ENCODE results near the gene RAB40C.

RAB40C gene

DNA sequence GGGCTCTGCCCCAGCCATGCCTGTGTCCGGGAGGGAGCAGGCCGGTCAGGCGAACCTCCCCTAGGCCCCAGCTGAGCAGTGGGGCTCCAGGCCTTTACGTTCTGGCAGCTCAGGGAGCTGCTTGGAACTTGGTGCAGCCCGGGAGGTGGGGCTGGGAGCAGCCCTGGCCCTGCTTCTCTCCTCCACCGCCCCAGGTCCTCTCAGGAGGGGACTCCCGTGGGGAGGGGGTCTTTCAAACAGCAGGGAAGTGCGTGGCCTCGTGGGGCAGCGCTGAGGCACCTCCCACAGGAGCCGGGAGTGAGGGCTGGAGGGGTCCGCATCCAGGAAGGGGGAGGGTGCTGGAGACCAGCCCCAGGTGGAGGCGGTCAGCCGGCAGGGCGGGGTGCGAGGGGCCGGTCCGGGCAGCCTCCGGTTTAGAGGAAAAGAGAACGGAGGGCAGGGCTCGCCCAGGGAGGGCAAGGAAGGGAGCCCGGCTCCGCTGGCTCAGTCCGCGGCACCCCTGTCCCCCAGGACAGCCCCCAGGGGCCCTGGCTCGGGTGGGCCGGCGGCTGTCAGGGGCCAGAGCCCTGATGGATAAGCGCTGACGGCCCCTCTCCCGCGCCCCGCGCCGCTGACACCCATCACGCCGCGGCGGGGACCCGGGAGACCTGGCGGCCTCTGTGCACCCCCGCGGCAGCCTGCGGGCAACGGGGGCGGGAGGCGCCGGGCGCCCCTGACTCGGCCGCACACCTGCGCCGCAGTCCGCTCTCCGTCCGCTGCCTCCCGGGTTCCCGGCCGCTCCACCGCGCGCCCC is 30.3 kb upstream of the RAB40C start:
- DNase-seq (ENCODE audit: low spot score): no peak

DNA sequence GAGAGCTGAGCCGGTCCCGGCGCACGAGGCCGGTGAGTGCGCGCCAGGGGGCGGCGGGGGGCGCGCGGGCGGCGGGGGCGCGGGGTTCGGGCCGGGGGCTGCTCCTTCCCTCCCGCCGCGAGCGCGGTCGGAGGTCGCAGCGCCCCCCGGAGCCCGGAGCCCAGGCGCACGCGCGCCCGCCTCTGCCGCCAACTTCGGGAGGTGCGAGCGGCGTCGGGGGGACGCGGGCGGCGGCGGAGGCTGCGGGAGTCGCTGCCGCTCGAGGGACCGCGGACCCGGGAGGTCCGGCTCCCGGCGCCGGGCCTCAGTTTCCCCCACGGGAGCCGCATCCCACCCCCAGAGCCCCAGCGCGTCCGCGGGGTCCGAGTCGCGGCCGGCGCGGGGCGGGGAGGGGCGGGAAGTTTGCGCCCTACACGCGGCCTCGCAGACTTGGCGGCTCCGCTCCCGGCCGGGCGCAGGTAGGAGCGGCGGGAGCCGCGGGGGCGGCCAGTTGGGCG is 29.6 kb upstream of the RAB40C start, which contains the start of gene PRR35:
PRR35 (plus strand) TSS at position 191 of the 497 bp plus-strand sequence. CDS start 2,901 bp downstream, outside the sequence.
- DNase-seq (ENCODE audit: low spot score): no peak

- DNase-seq (ENCODE audit: low spot score): no peak
These were observed 29.0 kb upstream of the RAB40C start for GRCh38 chr16:560701-561412.

GRCh38 chr16:561413-561794 is 28.5 kb upstream of the RAB40C start:
- DNase-seq (ENCODE audit: low spot score): no peak

DNA sequence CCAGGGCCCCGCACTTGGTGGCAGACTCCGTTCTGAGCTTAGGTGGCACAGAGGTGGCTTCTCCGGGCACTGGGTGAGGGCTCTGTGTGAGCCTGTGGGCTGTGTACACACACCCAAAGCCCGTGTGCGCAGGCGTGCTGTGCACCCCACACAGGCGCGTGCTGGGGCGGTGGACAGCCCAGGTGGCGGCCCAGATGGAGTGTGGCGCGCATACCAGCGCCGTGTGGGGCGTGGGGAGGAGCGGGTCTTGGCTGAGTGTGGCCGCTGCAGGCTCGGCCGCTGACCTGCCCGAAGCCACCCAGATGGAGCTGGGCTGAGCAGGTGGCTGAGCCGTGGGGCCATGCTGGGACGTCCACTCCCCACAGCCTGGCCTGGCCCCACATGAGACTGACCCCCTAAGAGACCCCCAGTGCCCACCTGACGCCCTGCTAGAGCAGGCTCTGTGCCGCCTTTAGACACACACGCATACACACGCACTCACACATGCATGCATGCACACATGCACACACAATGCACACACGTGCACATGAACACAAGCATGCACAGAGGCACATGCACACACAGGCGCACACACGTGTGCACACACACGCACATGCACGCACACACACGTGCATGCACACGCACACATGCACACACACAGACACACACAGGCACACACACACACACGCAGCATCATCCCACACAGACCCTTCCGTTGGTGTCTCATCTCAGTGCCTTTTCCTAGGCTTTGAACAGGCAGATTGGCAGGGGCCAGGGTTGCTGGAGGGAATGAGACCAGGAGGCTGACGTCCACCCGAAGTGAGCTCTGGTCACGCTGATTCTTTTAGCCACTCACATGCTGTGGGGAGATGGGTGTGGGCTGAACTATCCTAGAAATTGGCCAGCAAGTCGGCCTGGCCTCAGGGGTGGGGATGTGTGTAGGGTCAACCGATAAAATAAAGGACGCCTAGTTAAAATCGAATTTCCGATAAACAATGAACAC is 27.6 kb upstream of the RAB40C start:
- DNase-seq (ENCODE audit: low spot score): no peak

DNA sequence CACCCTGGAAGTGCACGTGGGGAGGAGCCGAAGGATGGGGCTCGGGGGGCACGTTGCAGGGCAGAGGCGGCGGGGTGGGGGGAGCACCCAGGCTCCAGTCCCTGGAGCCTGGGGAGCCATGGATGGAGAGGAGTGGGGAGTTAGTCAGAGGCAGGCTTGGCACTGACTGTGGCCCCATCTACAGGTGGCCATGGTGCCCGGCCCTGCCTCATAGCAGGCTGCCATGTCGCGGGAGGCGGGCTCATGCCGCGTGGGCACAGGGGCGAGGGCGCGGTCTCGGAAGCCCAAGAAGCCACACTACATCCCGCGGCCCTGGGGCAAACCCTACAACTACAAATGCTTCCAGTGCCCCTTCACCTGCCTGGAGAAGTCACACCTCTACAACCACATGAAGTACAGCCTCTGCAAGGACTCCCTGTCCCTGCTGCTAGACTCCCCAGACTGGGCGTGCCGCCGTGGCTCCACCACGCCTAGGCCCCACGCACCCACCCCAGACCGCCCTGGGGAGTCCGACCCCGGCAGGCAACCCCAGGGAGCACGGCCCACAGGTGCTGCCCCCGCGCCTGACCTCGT is 26.7 kb upstream of the RAB40C start:
- DNase-seq (ENCODE audit: low spot score): no peak

DNA sequence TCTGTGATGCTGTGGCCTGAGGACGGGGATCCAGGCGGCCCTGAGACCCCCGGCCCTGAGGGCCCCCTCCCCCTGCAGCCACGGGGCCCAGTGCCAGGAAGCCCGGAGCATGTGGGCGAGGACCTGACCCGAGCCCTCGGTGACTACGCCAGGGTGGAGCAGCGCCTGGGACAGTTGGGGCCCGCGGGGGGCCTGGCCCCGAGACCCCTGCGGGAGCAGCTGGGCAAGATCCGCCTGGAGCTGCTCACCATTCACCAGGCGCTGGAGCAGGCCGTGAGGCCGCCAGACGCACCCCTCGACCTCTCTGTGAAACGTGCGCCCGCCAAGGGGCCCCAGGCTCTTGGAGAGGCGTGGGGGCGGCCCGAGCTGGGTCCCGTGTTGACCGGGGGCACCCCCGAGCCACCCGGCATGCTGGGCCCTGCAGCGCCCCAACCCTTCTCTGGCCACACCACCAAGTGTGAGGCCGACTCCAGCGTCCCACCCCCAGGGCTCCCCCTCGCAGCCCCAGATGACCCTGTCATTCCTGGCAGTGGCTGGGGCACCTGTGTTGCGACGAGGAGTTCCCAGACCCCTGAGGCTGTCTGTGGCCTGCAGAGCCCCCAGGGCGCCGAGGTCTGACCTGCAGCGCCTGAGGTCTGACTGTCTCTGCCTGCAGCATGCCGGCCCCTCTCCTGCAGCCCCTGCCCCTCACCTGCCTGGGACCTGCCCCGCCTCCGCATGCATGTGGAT is 25.0 kb upstream of the RAB40C start:
- DNase-seq (ENCODE audit: low spot score): no peak

GRCh38 chr16:565419-566330 is 24.2 kb upstream of the RAB40C start:
- no peak for DNase-seq (ENCODE audit: low spot score)

GRCh38 chr16:566475-567372 is 23.1 kb upstream of the RAB40C start, which contains the start of gene NHLRC4:
Gene NHLRC4 (plus strand): TSS chr16:567005. CDS start chr16:568048, 1,043 bp downstream.
- peak; percentile 87 for DNase-seq (ENCODE audit: low spot score)

DNA sequence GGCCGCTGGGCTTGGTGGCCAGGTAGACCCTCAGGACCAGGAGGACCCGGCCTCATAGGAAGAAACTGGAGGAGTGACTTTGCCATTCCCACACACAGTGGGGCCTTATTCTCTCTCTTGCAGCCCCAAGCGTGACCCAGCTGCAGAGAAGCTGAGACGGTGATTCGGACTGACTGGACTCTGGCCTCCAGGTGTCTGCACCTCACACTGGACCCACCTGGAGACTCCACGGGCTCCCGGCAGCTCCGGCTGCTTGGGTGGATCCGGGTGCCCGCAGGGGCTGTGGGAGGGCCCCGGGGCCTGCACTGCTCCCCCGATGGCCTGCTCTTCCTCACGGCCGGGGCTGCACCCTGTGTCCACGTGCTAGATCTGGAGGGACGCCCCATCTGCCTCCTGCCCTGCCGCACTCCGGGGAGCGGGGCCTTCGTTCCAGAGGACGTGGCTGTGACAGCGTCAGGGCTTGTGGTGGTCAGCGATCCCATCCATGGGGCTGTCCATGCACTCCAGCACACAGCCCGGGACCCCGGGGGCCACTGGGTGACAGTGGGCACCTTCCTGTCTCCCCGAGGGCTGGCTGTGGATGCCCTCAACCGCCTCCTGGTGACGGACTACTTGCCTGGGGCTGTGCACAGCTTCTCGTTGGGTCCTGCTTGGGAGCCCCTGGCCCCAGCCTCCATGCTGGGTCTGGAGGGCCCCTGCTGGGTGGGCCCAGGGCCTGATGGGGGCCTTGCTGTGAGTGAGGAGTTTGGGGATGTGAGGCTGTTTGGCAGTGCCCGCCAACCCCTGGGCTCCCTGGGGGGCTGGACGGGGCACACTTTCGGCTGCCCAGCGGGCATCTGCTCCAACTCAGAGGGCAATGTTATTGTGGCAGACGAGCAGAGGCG is 22.3 kb upstream of the RAB40C start:
- DNase-seq (ENCODE audit: low spot score): no peak

GRCh38 chr16:568401-569258 is 21.2 kb upstream of the RAB40C start:
- no peak for DNase-seq (ENCODE audit: low spot score)

DNA sequence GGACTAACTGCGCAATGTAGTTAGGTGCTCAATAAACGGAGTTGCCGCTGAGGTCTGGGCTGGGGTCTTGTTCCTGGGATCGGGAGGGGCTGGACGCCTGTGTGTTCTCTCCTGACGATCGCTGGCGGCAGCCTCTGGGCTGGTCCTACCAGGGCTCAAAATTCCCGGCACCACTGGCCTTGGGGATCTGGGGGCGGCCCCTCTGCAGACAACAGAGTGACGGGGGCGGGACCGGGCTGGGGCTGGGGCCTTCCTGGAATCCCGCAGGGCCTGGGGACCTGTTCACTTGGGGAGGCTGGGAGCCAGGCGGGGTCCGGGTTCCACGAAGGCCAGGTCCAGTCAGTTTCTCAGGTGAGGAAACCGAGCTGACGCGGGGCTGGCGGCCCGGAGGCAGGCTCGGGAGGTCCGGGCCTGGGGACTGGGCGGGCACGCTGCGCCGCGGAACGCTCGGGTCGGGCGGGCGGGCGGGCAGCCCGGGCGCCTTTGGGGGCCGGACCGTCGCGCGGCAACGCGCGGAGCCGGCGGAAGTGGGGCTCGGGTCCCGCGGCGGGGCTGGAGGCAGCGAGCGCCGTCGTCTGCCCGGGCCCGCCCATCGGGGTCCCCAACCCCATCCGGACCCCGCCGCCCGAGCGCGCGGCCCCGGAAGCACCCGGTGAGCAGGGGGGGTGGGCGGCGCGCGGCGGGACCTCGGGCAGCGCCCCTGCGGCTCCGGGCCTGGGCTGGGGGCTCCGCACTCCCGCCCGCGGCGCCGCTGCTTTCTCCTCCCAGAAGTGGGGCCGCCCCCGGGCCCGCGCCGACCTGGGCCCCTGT is 20.2 kb upstream of the RAB40C start, which contains the start of gene PIGQ:
PIGQ (plus strand) TSS at position 524 of the 810 bp plus-strand sequence. CDS start 4,107 bp downstream, outside the sequence.
- peak; percentile 86 for DNase-seq (ENCODE audit: low spot score)

DNA sequence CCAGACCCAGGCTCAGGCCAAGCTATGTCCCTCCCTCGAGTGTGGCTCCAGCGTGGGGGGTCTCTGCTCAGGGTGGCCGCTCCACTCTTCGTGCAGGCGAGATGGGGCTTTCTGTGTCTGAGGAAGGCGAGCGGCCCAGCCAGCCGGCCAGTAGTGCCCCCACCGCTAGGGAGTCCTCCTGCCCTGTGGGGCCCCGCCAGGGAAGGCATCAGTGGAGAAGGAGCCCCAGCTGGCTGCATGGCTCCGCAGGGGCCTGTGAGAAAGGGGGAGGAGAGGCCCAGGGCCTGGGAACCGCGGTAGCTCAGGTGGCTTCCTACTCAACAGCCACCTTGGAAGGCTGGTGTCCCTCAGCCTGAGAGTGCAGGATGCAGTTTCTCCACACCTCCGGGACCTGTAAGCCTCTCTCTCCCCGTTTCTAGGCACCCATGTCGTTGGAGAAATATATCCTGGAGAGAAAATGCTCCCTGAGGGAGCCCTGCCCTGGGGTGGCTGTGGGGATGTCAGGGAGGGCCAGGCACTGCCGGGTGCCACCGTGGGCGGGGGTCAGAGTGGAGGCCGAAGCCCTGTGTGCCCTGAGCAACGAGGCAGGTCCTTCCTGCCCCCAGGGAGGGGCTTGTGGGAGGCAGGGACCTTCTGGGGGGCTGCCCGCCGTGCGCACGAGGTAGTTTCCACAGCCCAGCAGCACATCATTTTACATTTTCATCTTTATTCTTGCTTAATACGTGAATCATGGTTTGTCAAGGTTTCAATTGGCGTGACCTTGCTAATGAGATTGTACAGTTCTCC is 16.8 kb upstream of the RAB40C start:
- no peak for DNase-seq (ENCODE audit: low spot score)

DNA sequence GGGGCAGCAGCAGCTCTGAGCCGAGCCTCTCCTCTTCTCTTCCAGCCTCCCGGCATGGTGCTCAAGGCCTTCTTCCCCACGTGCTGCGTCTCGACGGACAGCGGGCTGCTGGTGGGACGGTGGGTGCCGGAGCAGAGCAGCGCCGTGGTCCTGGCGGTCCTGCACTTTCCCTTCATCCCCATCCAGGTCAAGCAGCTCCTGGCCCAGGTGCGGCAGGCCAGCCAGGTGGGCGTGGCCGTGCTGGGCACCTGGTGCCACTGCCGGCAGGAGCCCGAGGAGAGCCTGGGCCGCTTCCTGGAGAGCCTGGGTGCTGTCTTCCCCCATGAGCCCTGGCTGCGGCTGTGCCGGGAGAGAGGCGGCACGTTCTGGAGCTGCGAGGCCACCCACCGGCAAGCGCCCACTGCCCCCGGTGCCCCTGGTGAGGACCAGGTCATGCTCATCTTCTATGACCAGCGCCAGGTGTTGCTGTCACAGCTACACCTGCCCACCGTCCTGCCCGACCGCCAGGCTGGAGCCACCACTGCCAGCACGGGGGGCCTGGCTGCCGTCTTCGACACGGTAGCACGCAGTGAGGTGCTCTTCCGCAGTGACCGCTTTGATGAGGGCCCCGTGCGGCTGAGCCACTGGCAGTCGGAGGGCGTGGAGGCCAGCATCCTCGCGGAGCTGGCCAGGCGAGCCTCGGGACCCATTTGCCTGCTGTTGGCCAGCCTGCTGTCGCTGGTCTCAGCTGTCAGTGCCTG is 15.7 kb upstream of the RAB40C start:
- DNase-seq (ENCODE audit: low spot score): no peak
